ENCODE results near the gene COL27A1.

- no peak for TF ChIP-seq POLR2A (IDR thresholded peaks at IDR 0.05; ENCODE audit: low read depth, low read length)
- no peak for TF ChIP-seq POLR2AphosphoS5 (IDR thresholded peaks at IDR 0.05; ENCODE audit: low read depth, low read length)
Observed at GRCh38 chr9:114205171-114206015, 50.1 kb downstream of the COL27A1 start.

All from GM12892 (cell line).